A673 (cell line): ENCODE results near the gene PHKA2.

Experiments used
- EZH2 ChIP-seq: fragments of 200-600 bp; sonication (generic); IDR thresholded peaks from 2 replicates; pipeline ENCODE4 v1.6.1; 2017; ENCODE audit warnings: borderline replicate concordance, low read depth, mild to moderate bottlenecking, mixed read lengths, antibody characterized with exemption, low read length; ENCODE audit not compliant: poor library complexity, severe bottlenecking
- TF ChIP-seq, protein P1 (sequence below): fragments of 300-800, 200-600 bp; sonication (generic); conservative IDR thresholded peaks from 2 replicates; pipeline ENCODE4 v1.5.1; 2017; ENCODE audit warnings: low read depth, mild to moderate bottlenecking, antibody characterized with exemption, low read length, moderate library complexity, mixed read lengths

GRCh38 chrX:18899796-18900380 lies 84.0 kb downstream of the PHKA2 start:
- TF ChIP-seq EZH2 = no peak
- TF ChIP-seq, protein P1, sequence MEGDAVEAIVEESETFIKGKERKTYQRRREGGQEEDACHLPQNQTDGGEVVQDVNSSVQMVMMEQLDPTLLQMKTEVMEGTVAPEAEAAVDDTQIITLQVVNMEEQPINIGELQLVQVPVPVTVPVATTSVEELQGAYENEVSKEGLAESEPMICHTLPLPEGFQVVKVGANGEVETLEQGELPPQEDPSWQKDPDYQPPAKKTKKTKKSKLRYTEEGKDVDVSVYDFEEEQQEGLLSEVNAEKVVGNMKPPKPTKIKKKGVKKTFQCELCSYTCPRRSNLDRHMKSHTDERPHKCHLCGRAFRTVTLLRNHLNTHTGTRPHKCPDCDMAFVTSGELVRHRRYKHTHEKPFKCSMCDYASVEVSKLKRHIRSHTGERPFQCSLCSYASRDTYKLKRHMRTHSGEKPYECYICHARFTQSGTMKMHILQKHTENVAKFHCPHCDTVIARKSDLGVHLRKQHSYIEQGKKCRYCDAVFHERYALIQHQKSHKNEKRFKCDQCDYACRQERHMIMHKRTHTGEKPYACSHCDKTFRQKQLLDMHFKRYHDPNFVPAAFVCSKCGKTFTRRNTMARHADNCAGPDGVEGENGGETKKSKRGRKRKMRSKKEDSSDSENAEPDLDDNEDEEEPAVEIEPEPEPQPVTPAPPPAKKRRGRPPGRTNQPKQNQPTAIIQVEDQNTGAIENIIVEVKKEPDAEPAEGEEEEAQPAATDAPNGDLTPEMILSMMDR = peak; percentile 59
